Naive thymus-derived CD8-positive, alpha-beta T cell (primary cell): ENCODE results near the gene FAM174A. TPM values are rescaled to one million over a fixed set of nuclear protein-coding genes. Genes with fewer than 3 reads are reported as not detected.
"Not testable (repeated sequence)": the region's sequence is repeated elsewhere in the genome, so short reads cannot be mapped to it uniquely, and the experiment has no call there.

Experiments used
- ATAC-seq, 2 donors: fragments of 150-1000 bp; cut with Tn5 transposase in 1 of 2; sonication (Bioruptor Pico), chemical (Tn5 transposase) in 1 of 2; 1 replicate in 1 of 2; 2 replicates in 1 of 2; pipeline ENCODE4 v1.10.0; 2021; ENCODE audit warnings: mild to moderate bottlenecking in 2 of 2, moderate library complexity in 2 of 2
- POLR2A ChIA-PET: fragments of 350-600 bp; sonication (Branson Sonifier 250); formaldehyde crosslinking; loops from one replicate; lab custom pipeline; 2021; ENCODE audit warnings: antibody characterized with exemption; lab: Charles Lee
- DNase-seq, 10 donors: peaks; one replicate each; pipeline versions ENCODE4 v3.0.0 to v3.0.0-alpha.2; 2020 to 2022
- H3K27ac Mint-ChIP-seq, 10 donors: one replicate each; pipeline ENCODE4 v1.8.0; 2020 to 2022; ENCODE audit warnings: mild to moderate bottlenecking in 10 of 10, mixed read lengths in 10 of 10, moderate library complexity in 4 of 10, inconsistent platforms in 1 of 10
- H3K27me3 Mint-ChIP-seq, 5 donors: one replicate each; pipeline ENCODE4 v1.8.0; 2021 to 2022; ENCODE audit warnings: mixed read lengths in 5 of 5
- H3K36me3 Mint-ChIP-seq, 3 donors: one replicate each; pipeline ENCODE4 v1.8.0; 2020 to 2022; ENCODE audit warnings: mixed read lengths in 3 of 3, mild to moderate bottlenecking in 2 of 3, inconsistent platforms in 1 of 3
- H3K4me1 Mint-ChIP-seq, 4 donors: one replicate each; pipeline ENCODE4 v1.8.0; 2021 to 2022; ENCODE audit warnings: mixed read lengths in 4 of 4
- H3K4me3 Mint-ChIP-seq, 10 donors: one replicate each; pipeline ENCODE4 v1.8.0; 2020 to 2022; ENCODE audit warnings: mild to moderate bottlenecking in 10 of 10, mixed read lengths in 10 of 10, moderate library complexity in 6 of 10, inconsistent platforms in 1 of 10
- H3K9me3 Mint-ChIP-seq, 9 donors: one replicate each; pipeline ENCODE4 v1.8.0; 2020 to 2022; ENCODE audit warnings: mixed read lengths in 9 of 9, mild to moderate bottlenecking in 3 of 9, inconsistent platforms in 1 of 9, moderate library complexity in 1 of 9
- polyA plus RNA-seq, 3 donors: library from polyadenylated mRNA; unstranded; fragments of 300-500 nt; fragmentation: Illumina TruSeq; gene quantifications; one replicate each; pipeline ENCODE4 v1.2.3, GENCODE V29; 2021
- total RNA-seq, 8 experiments: library from RNA in 2 of 8; stranded (reverse) in 2 of 8; gene quantifications; one replicate each; pipeline ENCODE4 v1.2.3 and lab custom pipeline; 2021 to 2026

FAM174A gene
- total and polyA plus RNA-seq, 5 experiments from 2014 or later, result 4.4 to 7.5 (median 6.0) TPM

GRCh38 chr5:100584889-100585288 lies 49.7 kb downstream of the FAM174A start:
- POLR2A ChIA-PET, result no interaction called here
- Mint-ChIP-seq H3K27me3 (no peaks in the 10 kb centered on the region), H3K36me3 (peaks cover 7 to 38% (median 28%) of the 10 kb centered on the region in 3 donors), H3K9me3 (peaks cover 0 to 1% (median 0%) of the 10 kb centered on the region in 9 donors), H3K4me1 (peaks cover 0 to 6% (median 2%) of the 10 kb centered on the region in 4 donors), H3K4me3 (no peak overlapping the region), H3K27ac (no peak overlapping the region)
- DNase-seq, result no peak
- ATAC-seq, result no peak

- H3K4me1 Mint-ChIP-seq, result no peaks in the 10 kb centered on the region
Measured at GRCh38 chr5:100590867-100591266, 55.7 kb downstream of the FAM174A start.

GRCh38 chr5:100595152-100595811 lies 60.1 kb downstream of the FAM174A start:
- Mint-ChIP-seq H3K4me3 (no peak overlapping the region), H3K4me1 (no peaks in the 10 kb centered on the region), H3K36me3 (peaks cover 0 to 2% (median 0%) of the 10 kb centered on the region in 3 donors), H3K27ac (no peak overlapping the region), H3K27me3 (no peaks in the 10 kb centered on the region), H3K9me3 (no peaks in the 10 kb centered on the region)
- ATAC-seq (no peak), DNase-seq (no peak)
- POLR2A ChIA-PET, result no interaction called here

More at GRCh38 chr5:100590867-100591266, 55.7 kb downstream of the FAM174A start:
- Mint-ChIP-seq H3K27ac (no peak overlapping the region), H3K36me3 (peaks cover 0 to 11% (median 9%) of the 10 kb centered on the region in 3 donors), H3K4me3 (no peak overlapping the region), H3K27me3 (no peaks in the 10 kb centered on the region), H3K9me3 (peaks cover 0 to 1% (median 0%) of the 10 kb centered on the region in 9 donors)
- DNase-seq, result no peak
- ATAC-seq, result no peak
- POLR2A ChIA-PET, result no interaction called here

- no peak overlapping the region for H3K27ac Mint-ChIP-seq
Measured at GRCh38 chr5:100595812-100596173, 60.6 kb downstream of the FAM174A start.

GRCh38 chr5:100598446-100598845 lies 63.3 kb downstream of the FAM174A start:
- Mint-ChIP-seq H3K9me3 (no peaks in the 10 kb centered on the region), H3K27me3 (no peaks in the 10 kb centered on the region), H3K4me1 (no peaks in the 10 kb centered on the region), H3K36me3 (peaks cover 0 to 2% (median 0%) of the 10 kb centered on the region in 3 donors), H3K27ac (no peak overlapping the region), H3K4me3 (no peak overlapping the region)
- POLR2A ChIA-PET, result no interaction called here
- ATAC-seq (no peak), DNase-seq (no peak)

More at GRCh38 chr5:100595812-100596173, 60.6 kb downstream of the FAM174A start:
- H3K9me3 Mint-ChIP-seq, result no peaks in the 10 kb centered on the region
- DNase-seq, result no peak
- ATAC-seq, result no peak
- peaks cover 0 to 2% (median 0%) of the 10 kb centered on the region in 3 donors for H3K36me3 Mint-ChIP-seq
- POLR2A ChIA-PET, result no interaction called here
- H3K4me3 Mint-ChIP-seq, result no peak overlapping the region
- no peaks in the 10 kb centered on the region for H3K4me1 Mint-ChIP-seq
- H3K27me3 Mint-ChIP-seq, result no peaks in the 10 kb centered on the region

GRCh38 chr5:100600298-100600994 lies 65.3 kb downstream of the FAM174A start:
- H3K27ac Mint-ChIP-seq, result no peak overlapping the region
- H3K36me3 Mint-ChIP-seq, result no peaks in the 10 kb centered on the region
- H3K4me3 Mint-ChIP-seq, result no peak overlapping the region
- no peaks in the 10 kb centered on the region for H3K9me3 Mint-ChIP-seq
- POLR2A ChIA-PET, result no interaction called here
- DNase-seq (no peak), ATAC-seq (no peak)
- no peaks in the 10 kb centered on the region for H3K27me3 Mint-ChIP-seq
- peaks cover 0 to 2% (median 0%) of the 10 kb centered on the region in 4 donors for H3K4me1 Mint-ChIP-seq

GRCh38 chr5:100603141-100603540 lies 68.0 kb downstream of the FAM174A start:
- POLR2A ChIA-PET, result no interaction called here
- no peaks in the 10 kb centered on the region for H3K36me3 Mint-ChIP-seq

GRCh38 chr5:100604021-100604420 lies 68.8 kb downstream of the FAM174A start:
- H3K9me3 Mint-ChIP-seq, H3K27me3 Mint-ChIP-seq, H3K27ac Mint-ChIP-seq, H3K36me3 Mint-ChIP-seq, DNase-seq, POLR2A ChIA-PET, H3K4me1 Mint-ChIP-seq, H3K4me3 Mint-ChIP-seq, ATAC-seq: not testable (repeated sequence)

More at GRCh38 chr5:100603141-100603540, 68.0 kb downstream of the FAM174A start:
- DNase-seq, result no peak
- Mint-ChIP-seq H3K27me3 (peaks cover 0 to 4% (median 0%) of the 10 kb centered on the region in 5 donors), H3K9me3 (no peaks in the 10 kb centered on the region), H3K27ac (no peak overlapping the region), H3K4me1 (peaks cover 0 to 2% (median 0%) of the 10 kb centered on the region in 4 donors), H3K4me3 (no peak overlapping the region)
- ATAC-seq, result no peak

GRCh38 chr5:100609594-100609993 lies 74.4 kb downstream of the FAM174A start:
- POLR2A ChIA-PET, result no interaction called here
- ATAC-seq (no peak), DNase-seq (no peak)
- Mint-ChIP-seq H3K36me3 (no peaks in the 10 kb centered on the region), H3K4me3 (no peak overlapping the region), H3K27me3 (peaks cover 0 to 20% (median 12%) of the 10 kb centered on the region in 5 donors), H3K9me3 (no peaks in the 10 kb centered on the region), H3K27ac (no peak overlapping the region), H3K4me1 (no peaks in the 10 kb centered on the region)

GRCh38 chr5:100614308-100614707 lies 79.1 kb downstream of the FAM174A start:
- ATAC-seq, result no peak
- POLR2A ChIA-PET, result no interaction called here
- no peaks in the 10 kb centered on the region for H3K4me1 Mint-ChIP-seq
- no peaks in the 10 kb centered on the region for H3K9me3 Mint-ChIP-seq
- DNase-seq, result no peak
- H3K4me3 Mint-ChIP-seq, result no peak overlapping the region
- H3K27ac Mint-ChIP-seq, result no peak overlapping the region
- H3K27me3 Mint-ChIP-seq, result peaks cover 0 to 20% (median 12%) of the 10 kb centered on the region in 5 donors
- no peaks in the 10 kb centered on the region for H3K36me3 Mint-ChIP-seq

- DNase-seq (no peak), ATAC-seq (no peak)
- Mint-ChIP-seq H3K9me3 (no peaks in the 10 kb centered on the region), H3K27me3 (peaks cover 0 to 20% (median 8%) of the 10 kb centered on the region in 5 donors), H3K4me1 (no peaks in the 10 kb centered on the region), H3K27ac (no peak overlapping the region), H3K4me3 (no peak overlapping the region), H3K36me3 (no peaks in the 10 kb centered on the region)
- POLR2A ChIA-PET, result no interaction called here
Measured at GRCh38 chr5:100615362-100615761, 80.2 kb downstream of the FAM174A start.

- POLR2A ChIA-PET, result no interaction called here
- ATAC-seq (no peak), DNase-seq (no peak)
- Mint-ChIP-seq H3K4me3 (no peak overlapping the region), H3K4me1 (no peaks in the 10 kb centered on the region), H3K27me3 (peaks cover 0 to 12% (median 3%) of the 10 kb centered on the region in 5 donors), H3K27ac (no peak overlapping the region), H3K9me3 (no peaks in the 10 kb centered on the region), H3K36me3 (no peaks in the 10 kb centered on the region)
Measured at GRCh38 chr5:100616291-100616690, 81.1 kb downstream of the FAM174A start.

GRCh38 chr5:100616981-100617380 lies 81.8 kb downstream of the FAM174A start:
- ATAC-seq, result no peak
- H3K4me1 Mint-ChIP-seq, result no peaks in the 10 kb centered on the region
- H3K9me3 Mint-ChIP-seq, result no peaks in the 10 kb centered on the region
- peaks cover 0 to 8% (median 0%) of the 10 kb centered on the region in 5 donors for H3K27me3 Mint-ChIP-seq
- no peak overlapping the region for H3K27ac Mint-ChIP-seq
- no peak for DNase-seq
- POLR2A ChIA-PET, result no interaction called here
- no peak overlapping the region for H3K4me3 Mint-ChIP-seq
- H3K36me3 Mint-ChIP-seq, result no peaks in the 10 kb centered on the region
